NOMO-1 (cell line): Measurements from ENCODE around the gene KLHL22.
"Not testable (repeated sequence)": the region's sequence is repeated elsewhere in the genome, so short reads cannot be mapped to it uniquely, and the experiment has no call there.

Experiments
- DNase-seq, 2 experiments: peaks; one replicate each; lab custom pipeline; 2025; ENCODE audit not compliant: unreplicated experiment in 2 of 2; lab: John Stamatoyannopoulos, UW

KLHL22 gene

GRCh38 chr22:20504293-20504922, 8.8 kb upstream of the KLHL22 start:
- not testable (repeated sequence) for DNase-seq

GRCh38 chr22:20503816-20504215, 8.2 kb upstream of the KLHL22 start:
- no peak for DNase-seq

GRCh38 chr22:20499769-20500168, 4.2 kb upstream of the KLHL22 start:
- no peak for DNase-seq

GRCh38 chr22:20498913-20499312, 3.3 kb upstream of the KLHL22 start:
- no peak for DNase-seq

GRCh38 chr22:20497426-20497825, 1.8 kb upstream of the KLHL22 start:
- no peak for DNase-seq

- DNase-seq: peak; percentile 89 to 92
Observed at GRCh38 chr22:20495861-20496681, 476 bp upstream of the KLHL22 start.

GRCh38 chr22:20491346-20491745, 4.2 kb downstream of the KLHL22 start:
- no peak for DNase-seq

GRCh38 chr22:20490941-20491307, 4.7 kb downstream of the KLHL22 start:
- no peak for DNase-seq

- no peak for DNase-seq
Observed at GRCh38 chr22:20490183-20490940, 5.2 kb downstream of the KLHL22 start.

GRCh38 chr22:20488946-20489345, 6.6 kb downstream of the KLHL22 start:
- no peak for DNase-seq

- no peak for DNase-seq
Observed at GRCh38 chr22:20487715-20488114, 7.9 kb downstream of the KLHL22 start.

- DNase-seq: no peak
Observed at GRCh38 chr22:20486229-20486628, 9.4 kb downstream of the KLHL22 start.

- DNase-seq: no peak
Observed at GRCh38 chr22:20484948-20485683, 10.5 kb downstream of the KLHL22 start.

- no peak for DNase-seq
Observed at GRCh38 chr22:20483771-20484170, 11.8 kb downstream of the KLHL22 start.

- not testable (repeated sequence) for DNase-seq
Observed at GRCh38 chr22:20483143-20483506, 12.5 kb downstream of the KLHL22 start.

- DNase-seq: no peak
Observed at GRCh38 chr22:20479612-20480196, 15.9 kb downstream of the KLHL22 start.

GRCh38 chr22:20478059-20478458, 17.5 kb downstream of the KLHL22 start:
- DNase-seq: not testable (repeated sequence)

GRCh38 chr22:20475569-20475968, 20.0 kb downstream of the KLHL22 start:
- DNase-seq: not testable (repeated sequence)

GRCh38 chr22:20475115-20475436, 20.5 kb downstream of the KLHL22 start:
- DNase-seq: no peak

GRCh38 chr22:20472629-20473442, 22.8 kb downstream of the KLHL22 start:
- DNase-seq: no peak
